ENCODE measurements around the gene CEMIP. TPM values are rescaled to one million over a fixed set of nuclear protein-coding genes. Genes with fewer than 3 reads are reported as not detected.

The CEMIP gene
- total RNA-seq, 1 donor: 687 TPM

DNA sequence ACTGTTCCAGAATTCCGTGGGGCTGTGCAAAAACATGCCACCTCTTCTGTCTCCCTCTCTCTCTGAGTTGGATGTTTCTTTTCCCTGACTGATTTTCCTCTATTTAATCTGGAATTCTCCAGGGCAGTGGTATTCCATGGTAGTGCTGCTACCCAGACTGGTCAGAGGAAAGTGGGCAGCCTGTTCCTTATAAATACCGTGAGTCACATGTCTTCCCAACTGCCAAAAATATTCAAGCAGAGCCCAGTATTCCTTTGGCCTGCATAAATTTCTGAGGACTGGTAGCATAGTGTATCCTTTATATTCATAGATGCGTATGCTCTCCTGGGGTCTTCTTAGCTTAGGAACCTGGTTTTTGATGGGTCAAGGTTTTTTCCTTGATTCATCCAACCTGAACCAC lies 40.9 kb downstream of the CEMIP start:
- no peak overlapping the region for H3K4me3 ChIP-seq (ENCODE audit: insufficient read depth, low read length)
- TF ChIP-seq, protein P1, sequence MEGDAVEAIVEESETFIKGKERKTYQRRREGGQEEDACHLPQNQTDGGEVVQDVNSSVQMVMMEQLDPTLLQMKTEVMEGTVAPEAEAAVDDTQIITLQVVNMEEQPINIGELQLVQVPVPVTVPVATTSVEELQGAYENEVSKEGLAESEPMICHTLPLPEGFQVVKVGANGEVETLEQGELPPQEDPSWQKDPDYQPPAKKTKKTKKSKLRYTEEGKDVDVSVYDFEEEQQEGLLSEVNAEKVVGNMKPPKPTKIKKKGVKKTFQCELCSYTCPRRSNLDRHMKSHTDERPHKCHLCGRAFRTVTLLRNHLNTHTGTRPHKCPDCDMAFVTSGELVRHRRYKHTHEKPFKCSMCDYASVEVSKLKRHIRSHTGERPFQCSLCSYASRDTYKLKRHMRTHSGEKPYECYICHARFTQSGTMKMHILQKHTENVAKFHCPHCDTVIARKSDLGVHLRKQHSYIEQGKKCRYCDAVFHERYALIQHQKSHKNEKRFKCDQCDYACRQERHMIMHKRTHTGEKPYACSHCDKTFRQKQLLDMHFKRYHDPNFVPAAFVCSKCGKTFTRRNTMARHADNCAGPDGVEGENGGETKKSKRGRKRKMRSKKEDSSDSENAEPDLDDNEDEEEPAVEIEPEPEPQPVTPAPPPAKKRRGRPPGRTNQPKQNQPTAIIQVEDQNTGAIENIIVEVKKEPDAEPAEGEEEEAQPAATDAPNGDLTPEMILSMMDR (IDR thresholded peaks at IDR 0.05; ENCODE audit: extremely low read depth, low read depth, low read length): no peak
- H3K4me1 ChIP-seq (ENCODE audit: insufficient read depth, low read length): peaks cover 2% of the 10 kb centered on the region
- H3K27me3 ChIP-seq (ENCODE audit: insufficient read depth, low read length): no peaks in the 10 kb centered on the region
- H3K9me3 ChIP-seq (ENCODE audit: low read depth, low read length): no peaks in the 10 kb centered on the region
- H3K79me2 ChIP-seq (ENCODE audit: insufficient read depth, low read length): no peaks in the 10 kb centered on the region
- H2AFZ ChIP-seq (ENCODE audit: low read length): no peak overlapping the region
- no peak for DNase-seq (ENCODE audit: insufficient read length, low spot score, missing footprints)
- H3K36me3 ChIP-seq (ENCODE audit: insufficient read depth, low read length): peaks cover 88% of the 10 kb centered on the region
- H4K20me1 ChIP-seq (ENCODE audit: insufficient read depth, low read length): peaks cover 58% of the 10 kb centered on the region
- no peak overlapping the region for H3K27ac ChIP-seq (ENCODE audit: low read depth, low read length)
- H3K4me2 ChIP-seq (ENCODE audit: insufficient read depth, low read length): no peak overlapping the region

DNA sequence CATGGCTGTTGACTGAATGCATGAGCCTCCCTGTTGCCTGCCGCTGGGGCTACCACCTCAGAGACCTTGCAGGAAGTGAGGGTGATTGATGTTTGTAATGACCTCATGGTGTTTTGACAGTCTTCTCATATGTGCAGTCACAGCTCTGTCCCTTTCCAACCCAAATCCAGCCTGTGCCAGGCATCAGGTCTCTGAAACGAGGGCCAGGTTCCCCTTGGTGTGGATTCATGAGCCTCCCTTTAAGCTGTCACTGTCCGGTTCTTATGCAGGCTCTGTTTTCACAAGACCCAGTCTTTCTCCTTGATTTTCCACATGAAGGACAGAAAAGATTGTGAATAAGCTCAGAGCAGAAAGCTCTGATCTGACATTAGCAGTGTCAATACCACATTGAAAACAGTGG lies 43.1 kb downstream of the CEMIP start:
- Histone ChIP-seq H3K9me3 (ENCODE audit: low read depth, low read length) (no peaks in the 10 kb centered on the region), H3K4me3 (ENCODE audit: insufficient read depth, low read length) (no peak overlapping the region), H2AFZ (ENCODE audit: low read length) (no peak overlapping the region), H3K27ac (ENCODE audit: low read depth, low read length) (no peak overlapping the region), H4K20me1 (ENCODE audit: insufficient read depth, low read length) (peaks cover 74% of the 10 kb centered on the region), H3K4me1 (ENCODE audit: insufficient read depth, low read length) (peaks cover 2% of the 10 kb centered on the region), H3K79me2 (ENCODE audit: insufficient read depth, low read length) (no peaks in the 10 kb centered on the region), H3K4me2 (ENCODE audit: insufficient read depth, low read length) (no peak overlapping the region), H3K36me3 (ENCODE audit: insufficient read depth, low read length) (peaks cover 87% of the 10 kb centered on the region), H3K27me3 (ENCODE audit: insufficient read depth, low read length) (no peaks in the 10 kb centered on the region)
- TF ChIP-seq, protein P1 (IDR thresholded peaks at IDR 0.05; ENCODE audit: extremely low read depth, low read depth, low read length): no peak
- no peak for DNase-seq (ENCODE audit: insufficient read length, low spot score, missing footprints)

DNA sequence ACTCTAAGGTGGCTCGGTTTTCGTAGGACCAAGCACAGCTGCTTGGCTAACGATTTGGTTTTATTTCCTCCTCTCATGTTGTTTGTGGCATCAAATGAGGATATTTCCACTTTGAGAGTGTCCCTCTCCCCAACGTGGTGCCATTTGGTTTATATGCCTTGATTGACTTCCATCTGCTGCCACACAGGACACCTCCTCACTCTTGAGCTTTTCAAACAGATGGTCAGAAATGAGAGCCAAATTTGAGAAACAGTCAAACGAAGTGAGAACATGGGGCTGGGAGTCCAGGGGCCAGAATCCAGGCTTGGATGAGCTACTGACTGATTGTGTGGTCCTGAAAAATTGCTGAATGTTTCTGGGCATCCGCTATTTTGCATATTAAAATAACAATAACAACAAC lies 43.5 kb downstream of the CEMIP start:
- Histone ChIP-seq H3K36me3 (ENCODE audit: insufficient read depth, low read length) (peaks cover 88% of the 10 kb centered on the region), H2AFZ (ENCODE audit: low read length) (no peak overlapping the region), H3K9me3 (ENCODE audit: low read depth, low read length) (no peaks in the 10 kb centered on the region), H3K27me3 (ENCODE audit: insufficient read depth, low read length) (no peaks in the 10 kb centered on the region), H3K4me1 (ENCODE audit: insufficient read depth, low read length) (peaks cover 2% of the 10 kb centered on the region), H3K4me3 (ENCODE audit: insufficient read depth, low read length) (no peak overlapping the region), H4K20me1 (ENCODE audit: insufficient read depth, low read length) (peaks cover 73% of the 10 kb centered on the region), H3K4me2 (ENCODE audit: insufficient read depth, low read length) (no peak overlapping the region), H3K27ac (ENCODE audit: low read depth, low read length) (no peak overlapping the region), H3K79me2 (ENCODE audit: insufficient read depth, low read length) (no peaks in the 10 kb centered on the region)
- DNase-seq (ENCODE audit: insufficient read length, low spot score, missing footprints): no peak
- TF ChIP-seq, protein P1 (IDR thresholded peaks at IDR 0.05; ENCODE audit: extremely low read depth, low read depth, low read length): no peak

DNA sequence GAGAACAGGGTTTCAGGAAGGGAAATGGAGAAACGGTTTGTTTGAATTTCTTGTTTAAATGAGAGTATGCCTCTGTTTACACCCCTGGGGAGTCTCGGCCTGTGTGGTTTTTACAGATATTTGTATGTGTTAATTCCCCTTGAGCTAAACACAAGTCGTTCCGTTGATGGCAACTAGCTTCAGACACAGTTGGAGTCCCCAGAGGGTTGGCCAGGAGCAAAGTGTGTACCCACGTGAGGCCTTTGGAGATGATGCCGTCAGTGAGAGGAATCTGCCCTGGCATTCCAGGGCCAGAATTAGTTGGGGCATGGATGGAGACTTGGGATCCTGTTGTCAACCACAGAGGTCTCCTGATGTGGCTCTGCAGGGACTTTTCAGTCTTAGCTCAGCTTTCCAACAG lies 44.0 kb downstream of the CEMIP start:
- TF ChIP-seq, protein P1 (IDR thresholded peaks at IDR 0.05; ENCODE audit: extremely low read depth, low read depth, low read length): no peak
- Histone ChIP-seq H3K9me3 (ENCODE audit: low read depth, low read length) (no peaks in the 10 kb centered on the region), H3K4me1 (ENCODE audit: insufficient read depth, low read length) (peaks cover 2% of the 10 kb centered on the region), H3K79me2 (ENCODE audit: insufficient read depth, low read length) (no peaks in the 10 kb centered on the region), H3K27me3 (ENCODE audit: insufficient read depth, low read length) (no peaks in the 10 kb centered on the region), H4K20me1 (ENCODE audit: insufficient read depth, low read length) (peaks cover 69% of the 10 kb centered on the region), H3K36me3 (ENCODE audit: insufficient read depth, low read length) (peaks cover 88% of the 10 kb centered on the region), H3K27ac (ENCODE audit: low read depth, low read length) (no peak overlapping the region), H3K4me3 (ENCODE audit: insufficient read depth, low read length) (no peak overlapping the region), H2AFZ (ENCODE audit: low read length) (no peak overlapping the region), H3K4me2 (ENCODE audit: insufficient read depth, low read length) (no peak overlapping the region)
- no peak for DNase-seq (ENCODE audit: insufficient read length, low spot score, missing footprints)
